Gastrocnemius medialis (tissue), 4 donors: ENCODE results near the gene EDN3. TPM values are rescaled to one million over a fixed set of nuclear protein-coding genes. Genes with fewer than 3 reads are reported as not detected.

Experiments used
- ATAC-seq, 2 donors: fragments of 150-250 bp; one replicate each; pipeline ENCODE4 v1.9.1; 2016
- DNase-seq, 2 donors: peaks; one replicate each; pipeline ENCODE4 v3.0.0-alpha.2; 2019
- H3K27ac ChIP-seq, 4 donors: fragments of 200-600 bp; sonication (generic); 1 replicate in 1 of 4; 2 replicates in 3 of 4; pipeline ENCODE4 v1.5.1; 2016 to 2018; ENCODE audit warnings: mild to moderate bottlenecking in 2 of 4, moderate library complexity in 1 of 4
- H3K27me3 ChIP-seq, 3 donors: fragments of 200-600 bp; sonication (generic) in 2 of 3; 1 replicate in 1 of 3; 2 replicates in 2 of 3; pipeline versions ENCODE4 v1.5.1 to v1.6.0; 2016 to 2019; ENCODE audit warnings: mild to moderate bottlenecking in 1 of 3, moderate library complexity in 1 of 3
- H3K36me3 ChIP-seq, 2 donors: fragments of 200-600 bp; sonication (generic) in 1 of 2; one replicate each; pipeline ENCODE4 v1.5.1; 2017 to 2018
- H3K4me1 ChIP-seq, 2 donors: fragments of 200-600 bp; sonication (generic) in 1 of 2; one replicate each; pipeline ENCODE4 v1.5.1; 2016 to 2017; ENCODE audit warnings: mild to moderate bottlenecking in 2 of 2
- H3K4me3 ChIP-seq, 4 donors: fragments of 200-600 bp; sonication (generic) in 3 of 4; 1 replicate in 1 of 4; 2 replicates in 3 of 4; pipeline ENCODE4 v1.5.1; 2016 to 2019; ENCODE audit warnings: mild to moderate bottlenecking in 2 of 4
- H3K9me3 ChIP-seq, 3 donors: fragments of 200-600 bp; sonication (generic) in 2 of 3; 1 replicate in 1 of 3; 2 replicates in 2 of 3; pipeline ENCODE4 v1.5.1; 2016 to 2019
- CTCF ChIP-seq, 5 experiments: fragments of 450-650 bp in 3 of 5; fragments of 200-600 bp in 2 of 5; sonication (generic) in 2 of 5; IDR thresholded peaks in 4 of 5; conservative IDR thresholded peaks in 1 of 5; 1 replicate in 4 of 5; 2 replicates in 1 of 5; pipeline ENCODE4 v1.5.1; 2016 to 2019; ENCODE audit warnings: antibody characterized with exemption in 5 of 5, mild to moderate bottlenecking in 3 of 5, moderate library complexity in 3 of 5
- POLR2A ChIP-seq, 2 donors: fragments of 450-650 bp; IDR thresholded peaks; one replicate each; pipeline ENCODE4 v1.6.1; 2017; ENCODE audit warnings: antibody characterized with exemption in 2 of 2, mild to moderate bottlenecking in 2 of 2, moderate library complexity in 2 of 2
- in situ Hi-C, 4 donors: fragments of 200-750 bp; cut with MboI; loops; one replicate each; pipeline versions ENCODE4 v1.15.0 to v1.8.0; 2017; ENCODE audit warnings: low sequenced_read_pairs in 4 of 4
- intact Hi-C: fragments of 100-400 bp; cut with DNase I; formaldehyde crosslinking; loops from one replicate; pipeline ENCODE4 v1.15.1; 2023; ENCODE audit warnings: low total_unique reads
- total RNA-seq, 4 donors: library from RNA; depleted of rRNA; stranded (reverse); fragments of >200 nt; gene quantifications; one replicate each; pipeline versions ENCODE4 v1.1.0 to v1.2.3, GENCODE V29; 2016

The EDN3 gene
- total RNA-seq, 4 donors from 2014 or later = 0.16 to 1.0 (median 0.66) TPM; not detected in 1

- no peak for DNase-seq
- intact Hi-C loops = no loop called here
- TF ChIP-seq POLR2A (IDR thresholded peaks at IDR 0.05) (no peak), CTCF (IDR thresholded peaks at IDR 0.05 in 4 of 5, conservative IDR thresholded peaks at IDR 0.05 in 1 of 5) (no peak)
- no peaks in the 10 kb centered on the region for H3K27me3 ChIP-seq
- no peaks in the 10 kb centered on the region for H3K36me3 ChIP-seq
- in situ Hi-C loops = loop anchor here in 1 of 4 donors (25.0 kb wide), 1 partner anchor 103 kb away; no protein-coding TSS in a partner anchor
- no peaks in the 10 kb centered on the region for H3K9me3 ChIP-seq
- no peak overlapping the region for H3K27ac ChIP-seq
- H3K4me3 ChIP-seq = no peak overlapping the region
- no peak for ATAC-seq
- H3K4me1 ChIP-seq = no peaks in the 10 kb centered on the region
These were observed 15.9 kb upstream of the EDN3 start for GRCh38 chr20:59284470-59284869.

- no peak overlapping the region for H3K27ac ChIP-seq
- in situ Hi-C loops (loop anchor here in 1 of 4 donors (25.0 kb wide), 1 partner anchor 97 kb away; no protein-coding TSS in a partner anchor), intact Hi-C loops (no loop called here)
- TF ChIP-seq POLR2A (IDR thresholded peaks at IDR 0.05) (no peak), CTCF (IDR thresholded peaks at IDR 0.05 in 4 of 5, conservative IDR thresholded peaks at IDR 0.05 in 1 of 5) (no peak)
- no peaks in the 10 kb centered on the region for H3K9me3 ChIP-seq
- H3K27me3 ChIP-seq = peaks cover 0 to 5% (median 0%) of the 10 kb centered on the region in 3 donors
- H3K36me3 ChIP-seq = no peaks in the 10 kb centered on the region
- DNase-seq = no peak
- H3K4me1 ChIP-seq = no peaks in the 10 kb centered on the region
- no peak overlapping the region for H3K4me3 ChIP-seq
- no peak for ATAC-seq
These were observed 10.4 kb upstream of the EDN3 start for GRCh38 chr20:59289994-59290393.

GRCh38 chr20:59291740-59292383 is 8.5 kb upstream of the EDN3 start:
- no peaks in the 10 kb centered on the region for H3K4me1 ChIP-seq
- no peak for ATAC-seq
- in situ Hi-C loops (loop anchor here in 1 of 4 donors (25.0 kb wide), 1 partner anchor 95 kb away; no protein-coding TSS in a partner anchor), intact Hi-C loops (no loop called here)
- DNase-seq = no peak
- TF ChIP-seq CTCF (IDR thresholded peaks at IDR 0.05 in 4 of 5, conservative IDR thresholded peaks at IDR 0.05 in 1 of 5) = no peak
- no peak for TF ChIP-seq POLR2A (IDR thresholded peaks at IDR 0.05)
- H3K27ac ChIP-seq = no peak overlapping the region
- H3K36me3 ChIP-seq = no peaks in the 10 kb centered on the region
- no peak overlapping the region for H3K4me3 ChIP-seq
- no peaks in the 10 kb centered on the region for H3K9me3 ChIP-seq
- peaks cover 0 to 5% (median 0%) of the 10 kb centered on the region in 3 donors for H3K27me3 ChIP-seq

GRCh38 chr20:59295531-59295930 is 4.9 kb upstream of the EDN3 start:
- ATAC-seq = no peak
- no peak for DNase-seq
- H3K27me3 ChIP-seq = peaks cover 5 to 26% (median 17%) of the 10 kb centered on the region in 3 donors
- H3K36me3 ChIP-seq = no peaks in the 10 kb centered on the region
- H3K4me3 ChIP-seq = no peak overlapping the region
- H3K27ac ChIP-seq = no peak overlapping the region
- no peaks in the 10 kb centered on the region for H3K4me1 ChIP-seq
- in situ Hi-C loops = loop anchor here in 1 of 4 donors (25.0 kb wide), 1 partner anchor 92 kb away; no protein-coding TSS in a partner anchor
- intact Hi-C loops = no loop called here
- H3K9me3 ChIP-seq = no peaks in the 10 kb centered on the region
- TF ChIP-seq CTCF (IDR thresholded peaks at IDR 0.05 in 4 of 5, conservative IDR thresholded peaks at IDR 0.05 in 1 of 5) (no peak), POLR2A (IDR thresholded peaks at IDR 0.05) (no peak)
